ENCODE results near the gene TOP3A.

DNA sequence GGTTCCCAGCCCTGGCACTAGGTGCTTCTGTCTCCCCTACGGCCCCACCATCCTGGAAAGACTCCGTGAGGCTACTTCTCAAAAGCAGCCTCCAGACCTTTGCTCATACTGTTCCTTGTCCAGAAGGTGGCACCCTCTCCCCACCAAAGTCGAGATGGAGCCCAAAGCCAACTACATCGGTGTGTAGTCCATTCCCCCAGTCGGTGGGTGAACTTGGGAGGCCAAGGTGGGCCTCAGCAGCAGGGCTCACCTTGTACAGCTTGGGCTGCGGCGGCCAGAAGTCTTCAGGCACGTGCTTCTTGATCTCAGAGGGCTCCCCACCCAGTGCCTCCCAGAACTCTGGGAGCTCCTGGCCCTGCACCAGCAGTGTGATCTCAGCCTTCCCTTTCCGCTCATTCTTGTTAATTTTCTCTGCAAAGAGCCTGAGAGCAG lies 66.5 kb downstream of the TOP3A start:
- TF ChIP-seq CTCF (IDR thresholded peaks at IDR 0.05 in 2 of 3, conservative IDR thresholded peaks at IDR 0.05 in 1 of 3; ENCODE audit: borderline replicate concordance in 1 of 3, insufficient read depth in 1 of 3, low read depth in 2 of 3, low read length in 2 of 3) (peak; percentile 63 to 76 (median 72); a peak in 5 of 6 replicates), YY1 (IDR thresholded peaks at IDR 0.05; ENCODE audit: extremely low read depth, insufficient replicate concordance, low read depth, low read length) (no peak), ELF1 (IDR thresholded peaks at IDR 0.05; ENCODE audit: borderline replicate concordance, low read depth) (no peak), EZH2 (IDR thresholded peaks at IDR 0.05) (no peak), POLR2A (IDR thresholded peaks at IDR 0.05; ENCODE audit: borderline replicate concordance, extremely low read depth, insufficient read depth, insufficient read length) (no peak), TCF7L2 (IDR thresholded peaks at IDR 0.05; ENCODE audit: borderline replicate concordance, extremely low read depth, insufficient read depth, insufficient read length) (no peak), POLR2AphosphoS5 (IDR thresholded peaks at IDR 0.05; ENCODE audit: low read depth, low read length) (no peak), EGR1 (IDR thresholded peaks at IDR 0.05; ENCODE audit: low read depth) (no peak), SRF (IDR thresholded peaks at IDR 0.05; ENCODE audit: low read depth) (no peak), EZH2phosphoT487 (IDR thresholded peaks at IDR 0.05; ENCODE audit: borderline replicate concordance) (no peak), ZBTB33 (IDR thresholded peaks at IDR 0.05; ENCODE audit: extremely low read depth, insufficient replicate concordance, low read length) (no peak), CEBPB (IDR thresholded peaks at IDR 0.05; ENCODE audit: low read depth) (no peak), CBX3 (IDR thresholded peaks at IDR 0.05; ENCODE audit: low read depth) (no peak)
